Nephron (organoid): ENCODE measurements around the gene PAX9.

Source experiments
- H3K27ac Mint-ChIP-seq, 3 experiments: 2 replicates each; pipeline ENCODE4 v1.8.0; 2020; ENCODE audit warnings: mixed read lengths in 3 of 3, mild to moderate bottlenecking in 2 of 3, moderate library complexity in 1 of 3
- H3K27me3 Mint-ChIP-seq: 2 replicates; pipeline ENCODE4 v1.8.0; 2021; ENCODE audit warnings: low read depth, mild to moderate bottlenecking, moderate library complexity, mixed read lengths
- H3K36me3 Mint-ChIP-seq: 2 replicates; pipeline ENCODE4 v1.8.0; 2020; ENCODE audit warnings: low read depth, mixed read lengths
- H3K4me1 Mint-ChIP-seq: 2 replicates; pipeline ENCODE4 v1.8.0; 2020; ENCODE audit warnings: mixed read lengths
- H3K4me3 Mint-ChIP-seq, 3 experiments: 2 replicates each; pipeline ENCODE4 v1.8.0; 2020; ENCODE audit warnings: mild to moderate bottlenecking in 3 of 3, mixed read lengths in 3 of 3, moderate library complexity in 2 of 3
- H3K9me3 Mint-ChIP-seq: 2 replicates; pipeline ENCODE4 v1.8.0; 2020; ENCODE audit warnings: mixed read lengths
- CTCF ChIP-seq, 3 experiments: fragments of 200-600 bp; sonication (generic); IDR thresholded peaks; one replicate each; pipeline ENCODE4 v1.5.0; 2021; ENCODE audit warnings: antibody characterized with exemption in 3 of 3; ENCODE audit not compliant: unreplicated experiment in 3 of 3

Gene PAX9

GRCh38 chr14:36658123-36659009 lies 3.3 kb upstream of the PAX9 start:
- Mint-ChIP-seq H3K4me1 (peaks cover 51% of the 10 kb centered on the region), H3K27me3 (peaks cover 100% of the 10 kb centered on the region), H3K27ac (no peak overlapping the region), H3K36me3 (no peaks in the 10 kb centered on the region), H3K4me3 (peak overlapping the region; percentile 49 to 79 (median 61)), H3K9me3 (peaks cover 5% of the 10 kb centered on the region)
- TF ChIP-seq CTCF (IDR thresholded peaks at IDR 0.05; ENCODE audit: unreplicated experiment in 3 of 3): no peak

DNA sequence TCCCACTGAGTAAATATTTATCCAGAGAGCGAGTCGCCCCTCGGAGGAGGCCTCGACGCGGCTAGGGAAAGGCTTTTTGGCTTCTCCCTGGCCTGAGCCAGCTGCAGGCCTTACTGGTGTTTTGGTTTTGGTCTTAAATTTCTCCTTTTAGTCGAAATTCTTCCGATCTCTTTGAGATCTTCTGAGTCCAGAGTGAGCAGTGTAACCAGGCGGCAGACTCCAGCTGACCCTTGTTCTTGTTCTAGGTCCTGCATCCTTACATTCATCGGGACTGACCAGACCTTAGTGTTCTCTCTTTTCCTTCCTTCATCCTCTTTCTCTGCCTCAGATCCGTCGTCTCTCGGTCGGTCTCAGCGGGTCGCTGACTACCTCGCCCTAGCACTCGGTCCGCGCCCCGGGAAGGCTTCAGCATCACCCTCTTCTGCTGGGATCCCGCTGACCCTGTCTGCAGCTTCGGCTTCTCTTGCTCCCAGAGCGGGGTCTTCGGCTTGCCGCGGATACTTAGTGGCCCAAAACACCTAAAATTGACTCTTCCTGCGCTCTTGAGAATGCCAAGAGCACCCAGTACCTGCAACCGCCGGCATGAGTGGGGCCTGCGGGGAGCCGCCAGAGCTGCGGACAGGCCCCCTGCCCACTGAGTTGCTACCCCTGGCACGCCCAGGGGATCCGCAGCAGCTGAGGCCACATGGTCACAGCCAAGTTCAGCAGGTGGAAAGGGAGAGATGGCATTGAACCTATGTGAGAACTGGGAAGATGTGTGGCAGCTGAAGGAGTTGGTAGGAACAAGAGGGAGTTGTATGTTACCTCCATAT lies 2.4 kb upstream of the PAX9 start:
- Mint-ChIP-seq H3K27me3 (peaks cover 100% of the 10 kb centered on the region), H3K27ac (no peak overlapping the region), H3K9me3 (peaks cover 2% of the 10 kb centered on the region), H3K4me3 (peak overlapping the region; percentile 26 to 60 (median 43)), H3K4me1 (peaks cover 59% of the 10 kb centered on the region), H3K36me3 (no peaks in the 10 kb centered on the region)
- TF ChIP-seq CTCF (IDR thresholded peaks at IDR 0.05; ENCODE audit: unreplicated experiment in 3 of 3): no peak

GRCh38 chr14:36659822-36660735 lies 1.6 kb upstream of the PAX9 start:
- no peak for TF ChIP-seq CTCF (IDR thresholded peaks at IDR 0.05; ENCODE audit: unreplicated experiment in 3 of 3)
- peaks cover 100% of the 10 kb centered on the region for H3K27me3 Mint-ChIP-seq
- no peak overlapping the region for H3K27ac Mint-ChIP-seq
- H3K9me3 Mint-ChIP-seq: peaks cover 2% of the 10 kb centered on the region
- H3K36me3 Mint-ChIP-seq: no peaks in the 10 kb centered on the region
- peak overlapping the region; percentile 63 to 79 (median 72) for H3K4me3 Mint-ChIP-seq
- peaks cover 60% of the 10 kb centered on the region for H3K4me1 Mint-ChIP-seq

DNA sequence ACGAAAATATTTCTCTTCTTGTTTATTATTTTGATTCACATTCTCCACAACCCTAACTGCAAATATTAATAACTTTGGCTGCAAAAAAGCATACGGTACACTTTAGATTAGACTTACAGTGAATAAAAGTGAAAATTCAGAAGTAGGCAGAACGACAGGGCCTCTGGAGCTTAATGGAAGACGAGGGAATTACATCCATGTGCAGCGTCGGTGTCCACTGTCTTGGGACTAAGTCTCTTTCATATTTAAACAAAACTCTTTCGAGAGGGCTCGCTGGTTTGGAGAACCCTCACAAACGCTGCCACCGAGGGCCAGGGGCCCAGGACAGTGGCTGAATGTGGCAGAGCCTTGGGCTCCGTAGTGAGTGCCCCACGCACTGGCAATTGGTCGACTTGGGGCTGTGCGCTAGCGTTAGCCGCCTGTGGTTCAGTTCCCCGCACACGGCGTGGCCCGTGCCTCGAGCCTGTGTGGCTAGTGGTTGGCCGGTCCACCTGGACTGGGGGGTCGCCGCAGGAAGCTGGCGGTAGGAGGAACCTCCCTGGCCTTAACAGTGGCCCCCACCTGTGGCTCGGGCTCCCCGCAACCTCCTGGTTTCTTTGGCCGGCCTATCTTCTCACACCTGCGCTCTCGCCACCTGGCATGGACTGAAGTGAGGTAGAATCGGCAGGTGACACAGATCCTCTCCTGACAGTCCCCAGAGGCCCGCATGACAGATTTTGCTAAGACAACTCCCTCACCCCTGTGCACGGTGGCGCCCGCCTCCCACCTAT lies 739 bp upstream of the PAX9 start:
- H3K36me3 Mint-ChIP-seq: no peaks in the 10 kb centered on the region

More for the DNA sequence above, 739 bp upstream of the PAX9 start:
- Mint-ChIP-seq H3K27me3 (peaks cover 100% of the 10 kb centered on the region), H3K4me1 (peaks cover 54% of the 10 kb centered on the region), H3K27ac (no peak overlapping the region), H3K9me3 (peaks cover 2% of the 10 kb centered on the region), H3K4me3 (peak overlapping the region; percentile 84 to 86 (median 85))
- TF ChIP-seq CTCF (IDR thresholded peaks at IDR 0.05; ENCODE audit: unreplicated experiment in 3 of 3): no peak
